Vagina (tissue), 2 donors: Measurements from ENCODE around the gene DEFB113. TPM values are rescaled to one million over a fixed set of nuclear protein-coding genes. Genes with fewer than 3 reads are reported as not detected.

Experiments
- DNase-seq, 2 donors: peaks; one replicate each; pipeline ENCODE4 v3.0.0-alpha.2; 2017; ENCODE audit errors: extremely low spot score in 2 of 2
- H3K27ac ChIP-seq: fragments of 200-600 bp; sonication (generic); one replicate; pipeline ENCODE4 v1.5.1; 2019
- H3K27me3 ChIP-seq: fragments of 200-600 bp; sonication (generic); one replicate; pipeline ENCODE4 v1.5.1; 2019
- H3K36me3 ChIP-seq, 2 donors: fragments of 200-600 bp; sonication (generic); one replicate each; pipeline ENCODE4 v1.5.1; 2017 to 2019
- H3K4me1 ChIP-seq: fragments of 200-600 bp; sonication (generic); one replicate; pipeline ENCODE4 v1.5.1; 2019
- H3K4me3 ChIP-seq, 2 donors: fragments of 200-600 bp; sonication (generic); 1 replicate in 1 of 2; 2 replicates in 1 of 2; pipeline ENCODE4 v1.5.1; 2016 to 2019
- H3K9me3 ChIP-seq: fragments of 200-600 bp; sonication (generic); one replicate; pipeline ENCODE4 v1.5.1; 2019
- POLR2A ChIP-seq, 2 donors: fragments of 450-650 bp; IDR thresholded peaks; one replicate each; pipeline ENCODE4 v1.6.1; 2017; ENCODE audit warnings: antibody characterized with exemption in 2 of 2, mild to moderate bottlenecking in 2 of 2, moderate library complexity in 2 of 2
- POLR2AphosphoS5 ChIP-seq, 2 donors: sonication (generic); formaldehyde crosslinking; IDR thresholded peaks; one replicate each; pipeline ENCODE4 v1.9.0; 2017; ENCODE audit warnings: antibody characterized with exemption in 2 of 2, mild to moderate bottlenecking in 2 of 2, low read depth in 1 of 2; ENCODE audit not compliant: insufficient read depth in 1 of 2
- intact Hi-C: fragments of 100-400 bp; cut with DNase I; formaldehyde crosslinking; loops from one replicate; pipeline ENCODE4 v1.15.1; 2023
- total RNA-seq: library from RNA; depleted of rRNA; stranded (reverse); fragments of >200 nt; gene quantifications from one replicate; pipeline ENCODE4 v1.2.3, GENCODE V29; 2016
- TF ChIP-seq, protein P1 (sequence below), 3 experiments: fragments of 450-650 bp in 2 of 3; fragments of 200-600 bp in 1 of 3; sonication (generic) in 1 of 3; IDR thresholded peaks; one replicate each; pipeline ENCODE4 v1.5.1; 2017 to 2019; ENCODE audit warnings: antibody characterized with exemption in 3 of 3, mild to moderate bottlenecking in 2 of 3, moderate library complexity in 2 of 3

DEFB113 gene
- total RNA-seq, 1 donor from 2014 or later: not detected

DNA sequence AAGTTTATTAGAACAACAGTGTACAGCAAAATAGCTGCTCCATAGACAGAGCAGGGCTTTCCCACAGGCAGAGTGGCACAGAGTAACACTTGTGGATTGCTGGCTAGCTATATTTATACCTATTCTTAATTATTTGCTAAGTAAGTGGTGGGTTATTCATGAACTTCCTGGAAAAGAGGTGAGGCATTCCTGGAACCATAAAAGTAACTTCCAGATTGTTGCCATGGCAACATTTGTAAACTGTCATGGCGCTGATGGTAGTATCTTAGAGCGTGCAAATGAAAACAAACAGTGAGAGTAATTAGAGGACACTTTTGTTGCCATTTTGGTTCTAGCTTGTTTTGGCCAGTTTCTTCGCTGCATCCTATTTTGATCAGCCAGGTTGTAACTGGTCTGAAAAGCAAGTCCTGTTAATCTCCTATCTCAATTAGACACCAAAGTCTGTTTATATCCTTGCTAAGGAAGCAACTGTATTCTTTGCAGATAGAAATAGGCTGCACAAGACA lies 29.4 kb downstream of the DEFB113 start:
- H3K27ac ChIP-seq: no peak overlapping the region
- no peak overlapping the region for H3K4me3 ChIP-seq
- H3K36me3 ChIP-seq: no peaks in the 10 kb centered on the region
- no peak for TF ChIP-seq POLR2AphosphoS5 (IDR thresholded peaks at IDR 0.05; ENCODE audit: insufficient read depth in 1 of 2, low read depth in 1 of 2)
- TF ChIP-seq, protein P1, sequence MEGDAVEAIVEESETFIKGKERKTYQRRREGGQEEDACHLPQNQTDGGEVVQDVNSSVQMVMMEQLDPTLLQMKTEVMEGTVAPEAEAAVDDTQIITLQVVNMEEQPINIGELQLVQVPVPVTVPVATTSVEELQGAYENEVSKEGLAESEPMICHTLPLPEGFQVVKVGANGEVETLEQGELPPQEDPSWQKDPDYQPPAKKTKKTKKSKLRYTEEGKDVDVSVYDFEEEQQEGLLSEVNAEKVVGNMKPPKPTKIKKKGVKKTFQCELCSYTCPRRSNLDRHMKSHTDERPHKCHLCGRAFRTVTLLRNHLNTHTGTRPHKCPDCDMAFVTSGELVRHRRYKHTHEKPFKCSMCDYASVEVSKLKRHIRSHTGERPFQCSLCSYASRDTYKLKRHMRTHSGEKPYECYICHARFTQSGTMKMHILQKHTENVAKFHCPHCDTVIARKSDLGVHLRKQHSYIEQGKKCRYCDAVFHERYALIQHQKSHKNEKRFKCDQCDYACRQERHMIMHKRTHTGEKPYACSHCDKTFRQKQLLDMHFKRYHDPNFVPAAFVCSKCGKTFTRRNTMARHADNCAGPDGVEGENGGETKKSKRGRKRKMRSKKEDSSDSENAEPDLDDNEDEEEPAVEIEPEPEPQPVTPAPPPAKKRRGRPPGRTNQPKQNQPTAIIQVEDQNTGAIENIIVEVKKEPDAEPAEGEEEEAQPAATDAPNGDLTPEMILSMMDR (IDR thresholded peaks at IDR 0.05): no peak
- no peak for TF ChIP-seq POLR2A (IDR thresholded peaks at IDR 0.05)
- intact Hi-C loops: no loop called here
- DNase-seq: no peak
- no peaks in the 10 kb centered on the region for H3K4me1 ChIP-seq
- no peaks in the 10 kb centered on the region for H3K27me3 ChIP-seq
- no peaks in the 10 kb centered on the region for H3K9me3 ChIP-seq

DNA sequence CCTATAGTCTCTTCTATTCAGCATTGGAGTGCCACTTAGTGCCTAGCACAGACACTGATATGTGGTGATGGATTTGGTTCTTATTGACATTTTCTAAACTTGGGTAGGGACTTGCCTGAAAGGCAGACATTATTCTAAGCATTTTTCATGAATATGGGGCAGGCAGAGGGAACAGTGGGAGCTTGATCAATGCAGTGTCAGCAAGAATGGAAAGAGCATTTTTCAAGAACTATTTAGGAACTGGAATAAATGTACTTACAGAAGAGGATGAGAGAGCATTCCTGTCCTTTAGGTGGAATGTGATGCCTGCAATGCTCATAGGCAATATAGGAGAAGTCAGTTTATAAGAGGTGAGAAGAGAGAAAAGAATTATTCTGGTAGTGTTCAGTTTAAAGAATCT lies 31.6 kb downstream of the DEFB113 start:
- intact Hi-C loops: no loop called here
- H3K4me1 ChIP-seq: no peaks in the 10 kb centered on the region
- DNase-seq: no peak
- H3K36me3 ChIP-seq: no peaks in the 10 kb centered on the region
- no peak overlapping the region for H3K4me3 ChIP-seq
- no peak overlapping the region for H3K27ac ChIP-seq
- H3K9me3 ChIP-seq: no peaks in the 10 kb centered on the region
- H3K27me3 ChIP-seq: no peaks in the 10 kb centered on the region
- no peak for TF ChIP-seq POLR2A (IDR thresholded peaks at IDR 0.05)
- TF ChIP-seq, protein P1 (IDR thresholded peaks at IDR 0.05): no peak
- no peak for TF ChIP-seq POLR2AphosphoS5 (IDR thresholded peaks at IDR 0.05; ENCODE audit: insufficient read depth in 1 of 2, low read depth in 1 of 2)

DNA sequence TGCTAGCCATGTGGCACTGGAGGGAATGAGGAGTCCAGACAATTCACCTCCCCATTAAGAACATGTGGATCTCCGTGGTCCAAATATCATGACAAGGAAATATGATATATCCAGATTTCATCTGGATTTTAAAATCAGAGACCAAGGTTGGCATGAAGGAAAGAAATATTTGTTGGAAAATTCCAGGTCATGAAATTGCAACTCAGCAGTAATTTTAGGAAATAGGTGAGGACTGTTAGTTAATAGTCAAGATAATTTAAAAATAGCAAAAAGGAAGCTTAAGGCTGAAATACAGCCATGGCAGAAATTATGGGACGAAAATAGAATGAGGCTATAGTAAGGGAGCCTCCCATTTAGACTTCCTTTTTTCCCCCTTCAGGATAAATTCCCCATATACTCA lies 32.4 kb downstream of the DEFB113 start:
- Histone ChIP-seq H3K4me1 (no peaks in the 10 kb centered on the region), H3K9me3 (no peaks in the 10 kb centered on the region), H3K4me3 (no peak overlapping the region), H3K27me3 (no peaks in the 10 kb centered on the region), H3K36me3 (no peaks in the 10 kb centered on the region), H3K27ac (no peak overlapping the region)
- intact Hi-C loops: no loop called here
- TF ChIP-seq, protein P1 (IDR thresholded peaks at IDR 0.05): no peak
- TF ChIP-seq POLR2A (IDR thresholded peaks at IDR 0.05) (no peak), POLR2AphosphoS5 (IDR thresholded peaks at IDR 0.05; ENCODE audit: insufficient read depth in 1 of 2, low read depth in 1 of 2) (no peak)
- DNase-seq: no peak

DNA sequence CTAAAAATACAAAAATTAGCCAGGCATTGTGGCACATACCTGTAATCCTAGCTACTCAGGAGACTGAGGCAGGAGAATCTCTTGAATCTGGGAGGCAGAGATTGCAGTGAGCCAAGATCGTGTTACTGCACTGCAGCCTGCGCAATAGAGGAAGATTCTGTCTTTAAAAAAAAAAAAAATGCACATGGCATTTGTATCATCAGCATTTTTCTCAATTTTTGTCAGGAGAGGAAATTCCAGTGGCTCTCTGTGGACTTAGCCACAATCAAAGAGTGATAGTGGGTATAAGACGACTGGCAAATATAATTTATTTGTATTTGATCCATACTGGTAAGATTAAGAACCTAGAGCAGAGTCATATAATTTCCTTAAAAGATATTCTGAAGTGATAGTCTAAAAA lies 34.0 kb downstream of the DEFB113 start:
- no peaks in the 10 kb centered on the region for H3K4me1 ChIP-seq
- H3K36me3 ChIP-seq: no peaks in the 10 kb centered on the region
- no peak overlapping the region for H3K27ac ChIP-seq
- TF ChIP-seq, protein P1 (IDR thresholded peaks at IDR 0.05): no peak
- no peak for TF ChIP-seq POLR2A (IDR thresholded peaks at IDR 0.05)
- TF ChIP-seq POLR2AphosphoS5 (IDR thresholded peaks at IDR 0.05; ENCODE audit: insufficient read depth in 1 of 2, low read depth in 1 of 2): no peak
- intact Hi-C loops: no loop called here
- no peak for DNase-seq
- no peaks in the 10 kb centered on the region for H3K27me3 ChIP-seq
- H3K4me3 ChIP-seq: no peak overlapping the region
- H3K9me3 ChIP-seq: no peaks in the 10 kb centered on the region

DNA sequence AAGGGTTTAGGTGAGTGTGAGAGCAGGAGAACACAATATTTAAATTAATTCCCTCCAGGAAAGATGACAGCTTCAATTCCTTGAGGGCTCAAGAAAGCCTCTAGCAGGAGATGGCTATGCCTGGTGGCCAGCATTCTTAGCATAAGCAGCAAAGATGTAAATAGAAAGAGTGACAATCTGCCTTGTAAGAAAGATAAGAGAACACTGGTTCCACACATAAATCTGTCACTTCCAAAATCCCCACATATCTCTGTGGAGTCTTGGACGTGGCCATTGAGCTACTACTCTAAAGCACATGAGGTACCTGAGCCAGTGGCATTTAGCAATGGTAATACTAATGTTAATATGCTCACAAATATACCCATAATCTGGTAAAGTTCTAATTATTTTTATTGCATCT lies 34.7 kb downstream of the DEFB113 start:
- no peak overlapping the region for H3K4me3 ChIP-seq
- DNase-seq: no peak
- H3K9me3 ChIP-seq: no peaks in the 10 kb centered on the region
- H3K36me3 ChIP-seq: no peaks in the 10 kb centered on the region
- no peaks in the 10 kb centered on the region for H3K27me3 ChIP-seq
- H3K4me1 ChIP-seq: no peaks in the 10 kb centered on the region
- H3K27ac ChIP-seq: no peak overlapping the region
- TF ChIP-seq POLR2A (IDR thresholded peaks at IDR 0.05) (no peak), POLR2AphosphoS5 (IDR thresholded peaks at IDR 0.05; ENCODE audit: insufficient read depth in 1 of 2, low read depth in 1 of 2) (no peak)
- TF ChIP-seq, protein P1 (IDR thresholded peaks at IDR 0.05): no peak
- intact Hi-C loops: no loop called here
